IMR-90 (cell line): ENCODE measurements around the gene TGDS. TPM values are rescaled to one million over a fixed set of nuclear protein-coding genes. Genes with fewer than 3 reads are reported as not detected.
A peak's percentile ranks its signal among the peaks of the same experiment; 100 is the strongest.

Source experiments
- ATAC-seq: fragments of 200-7000 bp; cut with Tn5 transposase; 2 replicates; pipeline ENCODE4 v1.9.1; 2020; ENCODE audit warnings: low read depth, mild to moderate bottlenecking, moderate library complexity
- BruUV-seq: library from RNA; stranded (reverse); fragments of 400-500 nt; replicated peaks from 2 replicates; lab custom pipeline; 2021; lab: Mats Ljungman, UMichigan
- CTCF ChIA-PET: fragments of 300-600 bp; formaldehyde crosslinking; extraction: SDS; loops from one replicate; lab custom pipeline; 2021; ENCODE audit warnings: antibody characterized with exemption; lab: Yijun Ruan, JAX
- POLR2A ChIA-PET: fragments of 300-600 bp; sonication (Branson Sonifier 250); formaldehyde crosslinking; loops from one replicate; lab custom pipeline; 2022; ENCODE audit warnings: antibody characterized with exemption; ENCODE audit not compliant: unreplicated experiment; lab: Charles Lee
- DNase-seq: peaks from one replicate; pipeline ENCODE4 v3.0.0; 2013
- H2AFZ ChIP-seq: replicated peaks from 2 replicates; pipeline ENCODE3; 2013; ENCODE audit warnings: low read length, mild to moderate bottlenecking; ENCODE audit not compliant: poor library complexity
- H2AK5ac ChIP-seq: 2 replicates; pipeline ENCODE4 v1.6.1; 2013; ENCODE audit warnings: low read depth, low read length, inconsistent platforms
- H2AK9ac ChIP-seq: replicated peaks from 2 replicates; pipeline ENCODE3; 2013; ENCODE audit warnings: mild to moderate bottlenecking, low read depth, low read length, moderate library complexity; ENCODE audit not compliant: poor library complexity
- H2BK120ac ChIP-seq: 2 replicates; pipeline ENCODE4 v1.6.1; 2013; ENCODE audit warnings: low read depth, low read length, inconsistent platforms
- H2BK15ac ChIP-seq: 3 replicates; pipeline ENCODE4 v1.6.1; 2013; ENCODE audit warnings: low read depth, low read length, inconsistent platforms
- H2BK20ac ChIP-seq: 2 replicates; pipeline ENCODE4 v1.6.1; 2013; ENCODE audit warnings: low read depth, mild to moderate bottlenecking, inconsistent platforms, low read length, moderate library complexity
- H2BK5ac ChIP-seq: 2 replicates; pipeline ENCODE4 v1.6.1; 2013; ENCODE audit warnings: mild to moderate bottlenecking, low read depth, low read length, inconsistent platforms; ENCODE audit not compliant: poor library complexity, severe bottlenecking
- H3K14ac ChIP-seq: replicated peaks from 2 replicates; pipeline ENCODE4 v1.6.1; 2013; ENCODE audit warnings: low read depth, low read length, inconsistent platforms
- H3K18ac ChIP-seq: 2 replicates; pipeline ENCODE4 v1.6.1; 2013; ENCODE audit warnings: low read depth, low read length, control low read depth
- H3K23ac ChIP-seq: 2 replicates; pipeline ENCODE4 v1.6.1; 2013; ENCODE audit warnings: low read depth, low read length, inconsistent platforms
- H3K27ac ChIP-seq: 2 replicates; pipeline ENCODE4 v1.5.1; 2013; ENCODE audit warnings: mild to moderate bottlenecking, control low read depth, low read length; ENCODE audit not compliant: insufficient read depth
- H3K27me3 ChIP-seq: 2 replicates; pipeline ENCODE4 v1.6.1; 2013; ENCODE audit warnings: low read length; ENCODE audit not compliant: control insufficient read depth, insufficient read depth
- H3K36me3 ChIP-seq: 2 replicates; pipeline ENCODE4 v1.6.1; 2013; ENCODE audit warnings: low read length, mixed read lengths; ENCODE audit not compliant: control insufficient read depth, insufficient read depth
- H3K4ac ChIP-seq: 2 replicates; pipeline ENCODE4 v1.6.1; 2013; ENCODE audit warnings: low read depth, low read length, inconsistent platforms
- H3K4me1 ChIP-seq: 2 replicates; pipeline ENCODE4 v1.6.1; 2013; ENCODE audit warnings: low read length, mixed read lengths; ENCODE audit not compliant: control insufficient read depth, insufficient read depth
- H3K4me2 ChIP-seq: 2 replicates; pipeline ENCODE4 v1.6.1; 2013; ENCODE audit warnings: low read depth, mild to moderate bottlenecking, control low read depth, low read length, moderate library complexity
- H3K4me3 ChIP-seq: 2 replicates; pipeline ENCODE4 v1.5.1; 2013; ENCODE audit warnings: low read depth, mild to moderate bottlenecking, control low read depth, low read length, moderate library complexity; ENCODE audit not compliant: insufficient read depth
- H3K56ac ChIP-seq: 2 replicates; pipeline ENCODE4 v1.6.1; 2013; ENCODE audit warnings: low read length, inconsistent platforms; ENCODE audit not compliant: insufficient read depth; ENCODE audit errors: extremely low read depth
- H3K79me1 ChIP-seq, 2 experiments: 2 replicates each; pipeline ENCODE4 v1.6.1; 2013; ENCODE audit warnings: low read length in 2 of 2, inconsistent platforms in 1 of 2, low read depth in 1 of 2
- H3K9ac ChIP-seq: 2 replicates; pipeline ENCODE4 v1.6.1; 2013; ENCODE audit warnings: low read depth, low read length, control low read depth
- H3K9me1 ChIP-seq: 2 replicates; pipeline ENCODE4 v1.6.1; 2013; ENCODE audit warnings: low read length, inconsistent platforms; ENCODE audit not compliant: insufficient read depth
- H3K9me3 ChIP-seq: 2 replicates; pipeline ENCODE4 v1.6.1; 2013; ENCODE audit warnings: low read length; ENCODE audit not compliant: control insufficient read depth, insufficient read depth
- H4K20me1 ChIP-seq: 2 replicates; pipeline ENCODE4 v1.6.1; 2013; ENCODE audit warnings: low read length, inconsistent platforms; ENCODE audit not compliant: insufficient read depth
- H4K5ac ChIP-seq: 2 replicates; pipeline ENCODE4 v1.6.1; 2013; ENCODE audit warnings: mild to moderate bottlenecking, low read depth, low read length, control low read depth
- H4K8ac ChIP-seq, 2 experiments: 2 replicates each; pipeline ENCODE4 v1.6.1; 2013; ENCODE audit warnings: low read depth in 2 of 2, low read length in 2 of 2, control low read depth in 1 of 2, inconsistent platforms in 1 of 2
- H4K91ac ChIP-seq: 2 replicates; pipeline ENCODE4 v1.6.1; 2013; ENCODE audit warnings: low read depth, low read length, inconsistent platforms; ENCODE audit not compliant: insufficient read depth
- CEBPB ChIP-seq: IDR thresholded peaks from 2 replicates; pipeline ENCODE4 v1.6.1; 2012; ENCODE audit warnings: low read depth, low read length, improper control_type of control experiment
- CTCF ChIP-seq: conservative IDR thresholded peaks from 2 replicates; pipeline ENCODE4 v1.5.1; 2012; ENCODE audit warnings: mild to moderate bottlenecking, low read depth, low read length, improper control_type of control experiment
- MAFK ChIP-seq: IDR thresholded peaks from 2 replicates; pipeline ENCODE4 v1.6.1; 2012; ENCODE audit warnings: low read depth, low read length, improper control_type of control experiment
- MXI1 ChIP-seq: IDR thresholded peaks from 2 replicates; pipeline ENCODE4 v1.6.1; 2012; ENCODE audit warnings: low read depth, mild to moderate bottlenecking, low read length, moderate library complexity, borderline replicate concordance
- RAD21 ChIP-seq: IDR thresholded peaks from 2 replicates; pipeline ENCODE4 v1.6.1; 2012; ENCODE audit warnings: low read length, improper control_type of control experiment
- RFX5 ChIP-seq: IDR thresholded peaks from 2 replicates; pipeline ENCODE4 v1.8.0; 2012; ENCODE audit warnings: low read depth, mild to moderate bottlenecking, low read length, moderate library complexity
- dilution Hi-C: fragments of 300-500 bp; cut with HindIII; formaldehyde crosslinking; loops from one replicate; pipeline ENCODE4 v1.14.3; 2018; ENCODE audit warnings: low sequenced_read_pairs; ENCODE audit not compliant: unreplicated experiment
- in situ Hi-C: fragments of 300-500 bp; cut with MboI; formaldehyde crosslinking; loops from 3 replicates; pipeline ENCODE4 v1.14.3; 2019; ENCODE audit warnings: low sequenced_read_pairs, inconsistent platforms, mixed read lengths
- intact Hi-C: fragments of 100-400 bp; cut with micrococcal nuclease; formaldehyde crosslinking; loops from 2 replicates; pipeline ENCODE4 v1.10.0; 2022
- polyA plus RNA-seq, 3 experiments: library from polyadenylated mRNA; depleted of rRNA; stranded (reverse); fragments of >200 nt; gene quantifications; 2 replicates each; pipeline ENCODE4 v1.2.3, GENCODE V29; 2012; ENCODE audit warnings: low replicate concordance in 1 of 3
- total RNA-seq: library from RNA; depleted of rRNA; stranded (reverse); fragments of >200 nt; gene quantifications from 2 replicates; pipeline ENCODE4 v1.2.3, GENCODE V29; 2012

Gene TGDS
- total and polyA plus RNA-seq, 2 of the 4 experiments (the other 2 are of a cell fraction): 9.6 to 15.6 TPM

- no TSS peak for BruUV-seq
Measured at GRCh38 chr13:94613051-94613450, 17.1 kb upstream of the TGDS start.

More at GRCh38 chr13:94613051-94613450, 17.1 kb upstream of the TGDS start:
- H3K27ac ChIP-seq: no peak overlapping the region
- no peak overlapping the region for H4K8ac ChIP-seq
- no peaks in the 10 kb centered on the region for H3K9me3 ChIP-seq
- TF ChIP-seq CTCF (no peak), MXI1 (no peak), RFX5 (no peak), MAFK (no peak), CEBPB (no peak), RAD21 (no peak)
- H3K18ac ChIP-seq: no peak overlapping the region
- no peak overlapping the region for H3K4ac ChIP-seq
- H2AFZ ChIP-seq: no peak overlapping the region
- peaks cover 1% of the 10 kb centered on the region; the same call in 1 of the 2 replicates for H4K20me1 ChIP-seq
- ATAC-seq (no peak), DNase-seq (no peak)
- peaks cover 14 to 21% of the 10 kb centered on the region in 2 experiments; a peak in 3 of 4 replicates for H3K79me1 ChIP-seq
- no peak overlapping the region for H3K4me3 ChIP-seq
- H3K36me3 ChIP-seq: peaks cover 10% of the 10 kb centered on the region
- H3K14ac ChIP-seq: no peak overlapping the region
- dilution Hi-C loops (no loop called here), in situ Hi-C loops (loop anchor here (5.0 to 25.0 kb wide), 2 partner anchors 176 to 1376 kb away; partner anchors contain the start of gene GPC6), intact Hi-C loops (no loop called here)
- H2BK120ac ChIP-seq: no peak overlapping the region
- H2BK20ac ChIP-seq: no peak overlapping the region
- CTCF ChIA-PET: no interaction called here
- no peak overlapping the region for H3K9ac ChIP-seq
- no peaks in the 10 kb centered on the region for H3K4me1 ChIP-seq
- H3K27me3 ChIP-seq: no peaks in the 10 kb centered on the region
- no peak overlapping the region for H2AK5ac ChIP-seq
- 0 out of 2 replicates have a peak overlapping the region, but pooled peaks have one; percentile 36 for H3K56ac ChIP-seq
- H3K4me2 ChIP-seq: no peak overlapping the region
- no peak overlapping the region for H2BK15ac ChIP-seq
- no peak overlapping the region for H2AK9ac ChIP-seq
- H3K23ac ChIP-seq: no peak overlapping the region
- no peak overlapping the region for H2BK5ac ChIP-seq
- POLR2A ChIA-PET: no interaction called here
- no peak overlapping the region for H4K5ac ChIP-seq
- H4K91ac ChIP-seq: no peak overlapping the region
- H3K9me1 ChIP-seq: no peaks in the 10 kb centered on the region
